Activated CD8-positive, alpha-beta memory T cell treated with anti-CD3 and anti-CD28 coated beads, Interleukin-2, amount 50 U/mL, for 48 hours (primary cell): ENCODE results near the gene MBNL3.
"Not testable (repeated sequence)": the region's sequence is repeated elsewhere in the genome, so short reads cannot be mapped to it uniquely, and the experiment has no call there.

Experiments
- DNase-seq: peaks from one replicate; pipeline ENCODE4 v3.0.0-alpha.2; 2020

Gene MBNL3

GRCh38 chrX:132367984-132368383 is 120.9 kb downstream of the MBNL3 start:
- no peak for DNase-seq

GRCh38 chrX:132367314-132367713 is 121.5 kb downstream of the MBNL3 start:
- no peak for DNase-seq

GRCh38 chrX:132365490-132365889 is 123.3 kb downstream of the MBNL3 start:
- DNase-seq: no peak

- DNase-seq: no peak
Observed at GRCh38 chrX:132364313-132364712, 124.5 kb downstream of the MBNL3 start.

- DNase-seq: no peak
Observed at GRCh38 chrX:132353430-132353829, 135.4 kb downstream of the MBNL3 start.

- DNase-seq: no peak
Observed at GRCh38 chrX:132336172-132336571, 152.7 kb downstream of the MBNL3 start.

- no peak for DNase-seq
Observed at GRCh38 chrX:132333351-132333750, 155.5 kb downstream of the MBNL3 start.

- no peak for DNase-seq
Observed at GRCh38 chrX:132331532-132331931, 157.3 kb downstream of the MBNL3 start.

GRCh38 chrX:132331000-132331399 is 157.8 kb downstream of the MBNL3 start:
- no peak for DNase-seq

- DNase-seq: no peak
Observed at GRCh38 chrX:132330156-132330729, 158.6 kb downstream of the MBNL3 start.

GRCh38 chrX:132326960-132327359 is 161.9 kb downstream of the MBNL3 start:
- not testable (repeated sequence) for DNase-seq
